Middle frontal gyrus (tissue), 1 donor: Measurements from ENCODE around the gene ADGRB2.

ENCODE experiments used
- DNase-seq: peaks from one replicate; pipeline ENCODE4 v3.0.0-alpha.2; 2015; ENCODE audit warnings: low spot score; ENCODE audit errors: extremely low spot score

The ADGRB2 gene

DNA sequence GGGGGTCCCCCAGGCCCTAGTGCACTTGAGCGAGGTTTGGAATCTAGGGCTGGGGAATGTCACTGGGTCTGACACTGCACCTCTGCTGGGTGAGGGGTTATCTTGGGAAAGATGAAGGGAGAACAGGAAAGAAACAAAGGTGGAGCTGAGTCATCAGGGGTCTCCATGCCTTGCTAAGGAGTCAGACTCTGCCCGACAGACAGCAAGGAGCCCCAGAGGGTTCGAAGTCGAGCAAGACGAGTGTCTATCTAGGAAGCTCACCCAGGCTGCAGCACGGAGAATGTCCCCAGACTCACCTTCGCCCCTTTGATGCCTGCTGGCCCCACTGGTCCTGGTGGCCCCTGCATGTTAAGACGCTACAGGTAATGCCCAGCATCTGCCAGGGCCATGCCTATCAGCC is 78.3 kb downstream of the ADGRB2 start:
- no peak for DNase-seq

DNA sequence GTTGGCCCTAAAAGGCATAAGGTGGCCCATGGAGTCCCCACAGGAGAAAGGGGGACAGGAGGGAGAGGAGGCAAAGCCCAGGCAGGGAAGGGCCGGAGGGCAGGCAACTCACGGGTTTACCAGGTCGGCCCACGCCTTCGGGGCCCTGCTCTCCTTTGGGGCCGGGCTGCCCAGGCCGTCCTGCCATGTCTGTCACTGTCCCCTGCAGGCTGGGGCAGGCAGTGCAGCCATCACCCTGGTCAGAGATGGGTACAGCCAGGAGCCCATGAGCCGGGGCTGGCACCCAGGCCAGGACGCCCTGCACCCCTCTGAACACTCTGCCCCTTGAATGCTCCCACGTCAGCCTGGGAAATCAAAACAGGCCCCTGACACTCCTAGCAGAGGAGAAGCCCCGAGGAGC is 80.1 kb downstream of the ADGRB2 start:
- no peak for DNase-seq

DNA sequence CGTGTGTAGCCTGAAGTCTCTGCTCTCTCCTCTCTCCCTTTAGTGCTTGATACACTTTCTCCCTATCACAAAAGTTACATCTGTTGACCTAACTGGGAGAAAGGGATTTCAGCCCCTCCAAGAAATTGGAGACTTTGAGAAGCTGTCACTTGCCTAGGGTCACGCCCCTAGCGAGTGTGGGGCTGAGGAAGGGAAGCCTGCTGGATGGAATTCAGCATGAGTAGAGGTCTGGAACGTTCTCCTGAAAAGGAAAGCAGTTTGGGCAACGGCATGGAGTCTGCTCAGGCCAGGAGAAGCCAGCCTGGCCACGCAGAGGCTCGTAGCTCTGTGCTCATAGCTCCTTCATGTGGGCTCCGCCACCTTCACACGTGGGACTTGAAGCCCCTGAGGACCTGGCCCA is 82.7 kb downstream of the ADGRB2 start:
- no peak for DNase-seq

DNA sequence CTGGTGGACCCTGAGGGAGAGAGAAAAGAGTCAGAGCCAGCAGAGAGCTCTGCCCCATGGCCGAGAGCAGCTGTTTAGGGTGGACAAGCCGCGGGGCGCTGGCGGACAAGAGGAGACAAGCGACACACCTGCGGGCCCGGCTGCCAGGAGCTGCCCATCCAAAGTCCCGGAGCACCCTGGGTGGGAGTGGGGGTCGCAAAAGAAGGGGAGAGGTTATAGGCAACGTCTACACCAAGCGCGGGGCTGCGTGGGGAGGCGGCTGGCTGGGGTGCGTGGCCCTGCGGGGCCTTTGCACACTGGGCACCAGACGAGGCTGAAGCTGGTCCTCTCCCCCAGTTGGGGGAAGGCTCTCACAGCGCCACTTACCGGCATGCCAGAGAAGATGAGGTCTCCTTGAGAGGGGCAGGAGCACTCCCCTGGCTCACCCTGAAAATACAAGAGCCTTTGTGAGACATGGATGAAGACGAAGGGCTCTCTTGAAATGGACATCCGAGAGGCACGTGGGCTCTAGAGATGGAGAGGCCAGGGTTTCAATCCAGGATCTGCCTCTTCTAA is 84.4 kb downstream of the ADGRB2 start:
- DNase-seq = no peak

DNA sequence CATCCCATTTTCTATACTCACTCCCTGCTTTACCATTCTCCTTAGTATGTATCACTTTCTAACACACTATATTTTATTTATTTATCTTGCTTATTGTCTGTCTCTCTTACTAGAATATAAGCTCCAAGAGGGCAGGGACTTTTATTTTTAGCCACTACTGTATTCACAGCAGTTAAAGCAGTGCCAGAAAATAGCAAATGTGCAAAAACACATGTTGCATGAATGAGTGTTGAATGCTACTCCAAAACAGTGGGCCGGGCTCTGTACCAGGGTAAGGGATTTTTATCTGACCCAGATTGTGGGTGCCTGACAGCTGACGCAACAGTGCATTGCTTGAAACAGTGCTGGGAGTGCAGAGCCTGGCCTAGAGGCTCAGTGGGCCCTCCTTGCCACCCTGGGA is 85.0 kb downstream of the ADGRB2 start:
- DNase-seq = no peak

DNA sequence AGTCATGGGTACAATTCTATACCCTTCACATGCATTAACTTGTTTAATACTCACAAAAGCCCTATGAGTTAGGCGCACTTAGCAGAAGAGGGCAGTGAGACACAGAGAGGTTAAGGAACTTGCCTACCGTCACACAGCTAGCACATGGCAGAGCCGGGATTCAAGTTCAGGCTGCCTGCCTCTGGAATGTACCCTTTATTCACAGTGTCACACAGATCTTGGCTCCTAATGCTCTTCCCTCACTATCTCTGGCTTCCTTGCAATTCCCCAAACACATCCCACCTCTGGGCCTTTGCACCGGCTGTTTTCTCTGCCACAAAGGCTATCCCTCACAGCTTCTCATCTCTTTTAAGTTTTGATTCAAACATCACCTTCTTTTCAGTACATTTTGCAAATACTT is 85.5 kb downstream of the ADGRB2 start:
- no peak for DNase-seq

DNA sequence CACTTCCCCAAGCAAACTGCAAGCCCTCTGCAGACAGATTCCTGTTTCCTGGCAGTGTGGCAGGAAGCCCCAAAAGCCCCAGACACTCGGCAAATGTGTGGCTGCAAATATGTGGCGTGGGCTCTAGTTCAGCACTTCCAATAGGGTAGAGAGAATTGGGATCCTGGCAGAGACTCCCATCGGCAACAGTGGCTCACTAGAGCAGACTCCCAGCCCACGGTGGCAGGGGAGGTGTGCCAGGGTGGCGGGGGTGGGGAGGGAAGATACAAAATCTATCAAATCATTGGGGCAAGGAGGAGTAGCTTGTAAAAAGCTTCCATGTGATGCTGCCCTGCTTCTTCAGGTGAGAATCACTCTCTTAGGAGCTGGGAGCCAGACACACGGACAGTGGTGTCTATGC is 86.2 kb downstream of the ADGRB2 start:
- DNase-seq = no peak

DNA sequence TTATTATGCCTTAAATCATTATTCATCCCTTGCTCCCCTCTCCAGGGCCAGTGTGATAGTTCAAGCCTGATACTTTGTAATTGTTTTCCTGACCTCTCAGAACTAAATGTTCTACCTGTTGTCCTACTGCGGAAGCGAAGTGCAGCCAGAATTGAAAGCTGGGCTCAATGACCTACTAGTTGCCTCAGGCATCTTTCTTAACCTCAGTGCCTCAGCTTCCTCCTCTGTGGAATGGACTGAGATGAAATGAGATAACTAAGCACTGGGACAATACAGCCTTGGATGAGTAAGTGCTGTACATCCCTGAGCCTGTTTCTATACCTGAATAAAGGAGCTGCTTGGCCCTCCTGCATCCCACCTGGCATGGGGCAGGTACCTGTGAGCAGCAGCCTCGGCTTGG is 86.7 kb downstream of the ADGRB2 start:
- DNase-seq = no peak
